NK-92 (cell line): ENCODE results near the gene QPCT.

Source experiments
- DNase-seq: peaks from one replicate; lab custom pipeline; 2025; ENCODE audit not compliant: unreplicated experiment; lab: John Stamatoyannopoulos, UW

Gene QPCT

DNA sequence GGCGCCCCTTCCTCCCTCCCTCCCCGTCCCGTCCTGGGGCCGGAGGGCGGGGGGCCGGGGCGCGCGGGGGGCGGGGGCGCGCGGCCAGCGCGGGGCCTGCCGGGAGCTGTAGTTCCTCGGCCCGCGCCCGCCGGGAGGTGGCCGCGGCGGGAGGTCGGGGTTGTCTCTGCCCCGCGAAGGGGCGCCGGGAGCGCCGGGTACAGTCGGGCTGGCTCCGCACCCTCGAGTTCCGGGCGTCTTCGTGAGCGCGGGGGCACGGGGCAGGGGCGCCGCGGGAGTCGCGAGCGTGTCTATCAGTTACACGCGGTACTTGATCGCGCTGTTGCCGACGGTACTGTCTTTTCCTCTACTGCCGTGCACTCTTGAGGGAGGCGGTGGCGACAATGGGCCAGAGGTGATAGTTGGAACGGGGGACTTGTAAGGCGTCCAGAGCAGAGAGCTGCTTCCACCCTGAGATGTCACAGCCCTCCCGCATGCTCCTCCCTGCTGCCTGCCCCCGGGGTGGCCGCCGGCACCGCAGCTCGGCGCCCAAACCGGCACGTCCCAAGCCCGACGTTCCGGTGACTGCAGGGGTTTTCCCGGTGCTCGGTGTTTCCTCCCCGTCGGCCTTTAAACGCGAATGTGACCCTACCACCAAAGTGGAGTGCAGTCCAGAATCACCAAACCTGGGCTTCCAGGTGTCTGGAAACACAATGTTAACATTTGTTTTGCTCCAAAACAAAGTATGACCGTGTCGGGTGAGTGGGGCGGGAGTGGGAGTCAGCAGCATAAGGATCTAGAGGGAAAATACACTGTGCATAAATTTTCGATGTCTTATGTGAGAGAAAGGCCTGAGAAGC, 19.4 kb upstream of the QPCT start, which contains the start of gene PRKD3:
Gene PRKD3 (minus strand): TSS at position 48 of the 839 bp plus-strand sequence. CDS start 8,309 bp downstream, outside the sequence.
- no peak for DNase-seq

DNA sequence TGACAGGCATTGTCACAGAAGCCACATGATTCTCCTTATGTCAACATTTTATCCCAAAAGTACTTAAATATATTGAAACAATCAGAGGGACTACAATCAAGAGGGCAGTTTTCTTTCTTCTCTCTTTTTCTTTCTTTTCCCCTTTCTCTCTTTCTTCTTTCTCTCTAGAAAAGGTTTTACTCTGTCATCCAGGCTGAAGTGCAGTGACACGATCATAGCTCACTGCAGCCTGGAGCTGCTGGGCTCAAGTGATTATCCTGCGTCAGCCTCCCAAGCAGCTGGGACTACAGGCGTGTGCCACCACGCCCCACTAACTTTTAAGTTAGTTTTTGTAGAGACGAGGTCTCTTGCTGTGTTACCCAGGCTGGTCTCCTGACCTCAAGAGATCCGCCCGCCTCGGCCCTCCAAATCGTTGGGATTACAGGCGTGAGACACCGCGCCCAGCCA, 18.8 kb upstream of the QPCT start:
- no peak for DNase-seq

DNA sequence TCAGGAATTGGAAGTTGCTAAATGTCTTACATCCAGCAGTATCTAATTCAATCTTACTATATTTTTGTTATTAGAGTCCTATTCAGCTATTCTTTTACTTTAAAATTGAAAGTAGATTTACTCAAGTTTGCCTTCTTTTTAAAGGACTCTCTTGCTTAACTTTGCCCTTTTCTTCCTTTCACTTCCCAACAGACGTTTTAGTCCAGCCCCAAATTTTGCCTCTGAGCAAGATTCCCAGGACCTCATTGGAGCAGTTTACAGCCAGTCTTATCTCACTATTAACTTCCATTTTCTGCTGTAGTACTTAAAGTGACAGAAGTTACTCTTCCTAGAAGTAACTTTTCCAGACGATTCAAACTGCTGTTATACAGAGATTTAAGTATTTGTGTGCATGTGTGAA, 18.1 kb upstream of the QPCT start:
- DNase-seq, result no peak

DNA sequence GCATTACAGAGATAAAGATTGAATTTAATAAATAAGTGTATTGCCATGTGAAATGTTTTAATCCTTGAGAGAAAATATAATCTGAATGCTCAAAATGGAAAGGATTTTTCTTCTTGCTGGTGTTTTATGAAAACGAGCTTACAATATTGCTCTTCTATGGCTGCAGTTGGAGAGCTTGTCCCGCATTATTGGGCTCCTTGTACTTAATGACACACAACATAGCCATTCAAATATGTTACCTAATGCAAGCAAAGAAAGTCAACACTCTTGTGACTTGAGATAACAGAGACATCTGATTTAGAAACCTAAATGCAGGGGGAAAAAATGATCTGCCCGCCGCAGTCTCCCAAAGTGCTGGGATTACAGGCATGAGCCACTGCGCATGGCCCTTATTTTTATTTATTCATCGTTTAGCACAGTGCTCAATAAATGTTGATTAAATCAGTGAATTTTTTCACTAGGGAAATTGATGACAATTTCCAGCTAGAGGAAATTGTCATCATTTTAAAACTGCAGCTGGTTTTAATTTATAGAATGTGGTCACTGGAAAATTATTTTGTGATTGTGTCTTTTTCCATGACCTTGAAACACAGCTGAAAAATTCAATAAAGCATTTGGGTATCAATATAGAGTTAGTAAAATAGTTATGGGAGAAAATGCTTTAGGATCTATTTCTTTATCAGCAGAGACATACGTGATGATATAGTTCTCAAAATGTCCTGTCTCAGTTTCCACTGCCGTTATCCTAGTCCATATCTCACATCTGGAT, 17.4 kb upstream of the QPCT start:
- no peak for DNase-seq

DNA sequence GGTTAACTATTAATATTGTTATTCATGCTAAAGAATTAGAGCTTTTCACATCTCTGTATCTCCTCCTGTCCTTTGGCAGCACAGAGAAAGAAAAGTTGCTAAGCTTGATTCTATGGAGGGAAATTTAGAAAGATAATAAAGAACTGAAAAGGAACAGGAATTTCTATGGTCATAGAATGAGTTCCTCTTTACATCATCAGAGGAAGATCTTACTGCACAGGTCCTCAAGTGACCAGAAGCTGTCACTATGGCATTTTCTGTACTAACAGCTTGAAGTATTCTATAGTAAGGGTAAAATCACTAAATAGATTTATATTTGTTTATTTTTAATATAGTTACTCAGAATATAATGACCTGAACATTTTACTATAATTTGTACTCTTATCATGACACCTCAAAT, 13.7 kb upstream of the QPCT start:
- no peak for DNase-seq

DNA sequence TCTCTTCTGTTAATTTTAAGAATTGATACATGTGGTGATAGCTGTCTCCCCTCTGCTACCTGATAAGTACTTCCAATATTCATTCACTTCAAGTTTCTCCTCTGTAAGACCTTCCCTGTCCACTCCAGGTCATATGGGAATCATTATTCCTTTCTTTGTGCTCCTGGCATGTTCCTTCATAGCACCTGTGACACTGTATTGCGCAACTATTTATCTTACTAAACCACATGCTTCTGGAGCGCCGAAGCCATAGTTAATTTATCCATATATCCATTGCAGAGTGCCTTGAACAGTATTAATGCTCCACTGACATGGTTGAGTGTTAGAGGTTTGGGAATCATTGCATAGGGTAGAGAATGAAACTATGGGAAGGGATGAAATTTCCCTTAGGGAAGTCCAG, 11.9 kb upstream of the QPCT start:
- no peak for DNase-seq

DNA sequence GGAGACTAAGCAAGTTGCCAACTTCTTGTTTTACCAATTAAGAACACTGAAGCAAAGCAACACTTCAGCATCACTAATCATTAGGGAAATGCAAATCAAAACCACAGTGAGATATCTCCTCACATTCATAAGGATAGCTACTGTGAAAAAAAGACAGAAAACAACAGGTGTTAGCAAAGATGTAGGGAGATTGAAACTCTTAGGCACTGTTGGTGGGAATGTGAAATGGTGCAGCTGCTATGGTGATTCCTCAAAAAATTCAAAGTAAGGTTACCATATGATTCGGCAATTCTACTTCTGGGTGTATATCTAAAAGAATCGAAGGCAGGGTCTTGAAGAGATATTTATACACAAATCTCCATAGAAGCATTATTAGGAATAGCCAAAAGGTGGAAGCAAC, 11.2 kb upstream of the QPCT start:
- no peak for DNase-seq

DNA sequence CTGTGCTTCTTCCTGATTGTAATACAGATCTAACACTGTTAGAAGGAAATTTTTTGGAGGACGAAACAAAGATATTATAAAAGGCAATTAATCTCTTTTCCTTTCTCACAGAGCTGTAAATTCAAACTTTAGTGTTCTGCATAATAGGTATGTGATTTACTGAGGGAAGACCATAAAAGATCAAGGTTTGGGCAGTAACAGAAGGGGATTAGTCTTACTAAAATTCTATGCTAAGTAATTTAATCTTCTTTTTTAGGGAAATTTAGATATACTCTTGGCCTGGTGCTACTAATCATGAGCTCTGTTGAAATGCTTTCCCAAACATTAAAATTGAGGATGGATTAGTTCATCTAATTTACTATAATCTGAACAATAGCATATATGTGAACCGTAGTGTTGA, 8.8 kb upstream of the QPCT start:
- DNase-seq, result no peak

DNA sequence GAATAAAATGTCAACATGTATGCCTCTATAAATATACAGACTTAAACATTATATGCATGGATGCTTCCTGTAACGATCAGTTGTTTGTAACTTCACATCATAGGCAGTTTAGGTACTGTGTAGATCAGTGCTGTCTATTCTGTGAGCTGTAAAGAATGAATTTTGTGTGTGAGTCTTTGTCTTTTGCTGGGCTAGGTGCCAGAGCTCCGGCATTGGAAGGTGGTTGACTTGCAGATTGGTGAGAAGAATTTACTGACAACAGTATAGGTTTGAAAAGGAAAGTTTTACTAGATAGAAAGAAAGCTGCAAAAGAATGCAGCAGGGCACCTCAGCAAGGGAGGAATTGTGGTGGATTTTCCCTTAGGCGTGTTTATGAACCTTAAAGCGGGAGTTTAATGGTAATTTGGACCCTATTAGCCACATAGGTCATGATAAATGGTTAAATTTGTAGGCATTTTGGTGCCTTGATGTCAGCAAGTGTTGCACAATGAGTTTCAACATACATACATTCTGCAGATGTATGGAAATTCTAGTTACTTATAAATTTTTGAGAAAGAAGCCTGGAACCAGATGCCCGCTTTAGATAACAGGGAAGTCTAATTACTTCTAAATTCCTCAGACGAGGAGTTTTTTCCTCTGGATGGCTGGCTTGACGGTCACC, 6.7 kb upstream of the QPCT start:
- no peak for DNase-seq

DNA sequence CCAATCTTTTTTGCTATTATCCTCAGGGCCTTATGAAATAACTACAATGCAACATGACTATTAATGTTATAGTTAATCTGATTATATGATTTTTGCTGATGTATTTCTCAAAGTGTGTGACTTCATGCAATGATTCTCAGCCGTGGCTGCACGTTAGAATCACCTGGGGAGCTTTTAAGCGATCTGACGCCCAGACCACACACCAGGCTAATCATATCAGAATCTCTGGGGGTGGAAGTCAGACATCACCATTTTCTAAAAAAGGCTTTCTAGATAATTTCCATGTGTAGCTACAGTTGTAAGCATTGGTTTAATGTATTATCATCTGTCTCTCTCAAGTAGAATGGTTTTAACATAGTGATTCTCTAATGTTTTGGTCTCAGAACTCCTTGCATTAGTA, 5.5 kb upstream of the QPCT start:
- DNase-seq, result no peak

DNA sequence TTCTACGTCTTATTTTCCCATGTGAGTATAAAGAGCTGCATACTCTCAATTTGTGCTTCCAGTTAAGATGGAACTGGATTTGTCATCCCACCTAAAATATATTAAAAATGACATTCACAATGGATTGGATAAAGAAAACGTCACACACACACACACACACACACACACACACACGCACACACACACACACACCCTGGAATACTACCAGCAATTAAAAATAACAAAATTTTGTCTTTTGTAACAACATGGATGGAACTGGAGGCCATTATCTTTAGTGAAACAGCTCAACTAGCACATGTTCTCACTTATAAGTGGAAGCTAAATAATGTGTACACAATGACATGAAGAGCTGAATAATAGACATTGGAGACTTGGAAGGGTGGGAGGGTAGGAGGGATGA, 3.8 kb upstream of the QPCT start:
- DNase-seq, result no peak

DNA sequence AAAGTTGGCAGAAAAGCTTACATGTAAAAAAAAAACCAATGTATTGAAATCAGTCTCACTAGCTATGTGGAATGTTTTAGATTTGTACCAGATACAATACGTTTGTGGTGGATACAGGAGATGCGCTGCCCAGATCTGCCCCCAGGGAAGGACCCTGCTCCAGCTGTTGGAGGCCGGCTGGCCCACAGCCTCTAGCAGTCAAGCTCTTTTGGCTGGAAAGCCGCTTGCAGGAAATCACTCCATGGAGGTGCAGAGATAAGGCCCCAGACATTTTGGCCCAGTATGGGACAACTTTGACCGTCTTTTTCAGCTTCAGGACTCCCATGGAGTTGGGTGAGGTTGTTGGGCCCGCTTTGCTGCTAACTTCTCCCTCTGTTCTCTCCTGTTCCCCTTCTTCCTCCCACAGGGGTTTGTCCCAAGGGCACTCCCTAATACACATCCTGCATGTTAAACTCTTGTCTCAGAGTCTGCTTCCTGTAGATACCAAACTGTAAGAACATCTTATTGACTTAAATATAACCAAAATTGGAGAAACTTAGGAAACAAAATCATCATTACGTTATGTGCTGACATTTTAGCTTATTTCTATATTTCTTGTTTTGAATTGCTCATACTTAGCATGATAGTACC, 1.7 kb upstream of the QPCT start:
- DNase-seq, result no peak

DNA sequence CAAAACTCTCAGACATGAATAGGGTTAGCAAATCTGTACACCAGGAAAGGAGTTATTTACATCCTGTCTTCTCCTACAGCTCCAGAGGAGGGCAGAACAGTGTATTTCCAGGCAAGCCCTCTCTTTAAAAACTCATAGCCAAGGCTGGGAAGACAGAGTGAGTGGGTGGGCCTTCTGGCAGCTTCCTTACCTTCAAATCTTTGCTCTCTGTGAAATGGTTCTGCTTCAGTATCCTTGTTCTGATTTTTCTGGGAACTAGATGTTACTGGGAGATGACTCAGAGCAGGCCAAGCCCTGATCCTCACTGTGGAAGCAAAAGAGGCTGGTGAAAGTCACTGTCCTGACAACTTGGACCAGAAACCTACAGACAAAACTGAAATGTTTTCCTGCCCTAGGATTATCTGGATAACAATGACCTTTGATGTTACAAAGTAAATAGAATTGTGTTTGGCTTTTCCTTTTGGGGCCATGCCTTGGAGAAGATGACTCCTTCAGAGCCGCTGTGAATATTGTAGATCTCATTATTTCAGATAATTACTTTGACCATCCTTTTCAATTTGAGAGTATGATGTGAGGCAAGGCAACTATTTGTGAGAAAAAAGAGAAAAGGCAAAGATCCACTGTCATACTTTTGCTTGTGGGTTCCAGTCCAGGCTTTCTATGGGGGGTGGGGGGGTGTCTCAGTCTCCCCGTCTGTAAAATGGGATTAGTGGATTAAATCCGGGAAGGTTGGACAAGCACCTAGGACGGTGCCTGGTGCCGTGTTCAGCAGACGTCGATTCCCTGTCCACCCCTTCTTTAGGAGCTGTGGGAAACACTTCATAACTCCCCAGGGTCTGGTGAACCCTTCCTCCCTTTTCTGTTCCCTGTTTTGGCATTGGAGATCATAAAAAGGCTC, 644 bp upstream of the QPCT start:
- no peak for DNase-seq

DNA sequence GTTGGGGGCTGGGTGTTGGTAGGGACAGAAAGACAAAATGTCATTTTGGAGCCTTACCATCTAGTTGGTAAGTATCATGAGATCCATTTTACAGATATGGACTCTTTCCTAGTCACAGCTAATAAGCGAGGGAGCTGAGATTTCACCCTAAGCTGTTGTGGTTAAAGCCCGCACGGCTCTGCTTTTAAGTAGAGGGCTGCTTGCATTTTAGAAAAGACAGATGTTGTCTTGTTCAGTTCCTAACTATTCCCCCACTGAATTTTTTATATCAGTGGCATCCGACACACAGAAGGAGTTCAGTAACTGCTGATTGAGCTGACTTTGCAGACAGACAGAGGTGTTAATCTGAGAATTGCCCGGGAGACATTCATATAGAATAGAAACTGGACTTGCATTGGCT, 3.7 kb downstream of the QPCT start:
- no peak for DNase-seq

DNA sequence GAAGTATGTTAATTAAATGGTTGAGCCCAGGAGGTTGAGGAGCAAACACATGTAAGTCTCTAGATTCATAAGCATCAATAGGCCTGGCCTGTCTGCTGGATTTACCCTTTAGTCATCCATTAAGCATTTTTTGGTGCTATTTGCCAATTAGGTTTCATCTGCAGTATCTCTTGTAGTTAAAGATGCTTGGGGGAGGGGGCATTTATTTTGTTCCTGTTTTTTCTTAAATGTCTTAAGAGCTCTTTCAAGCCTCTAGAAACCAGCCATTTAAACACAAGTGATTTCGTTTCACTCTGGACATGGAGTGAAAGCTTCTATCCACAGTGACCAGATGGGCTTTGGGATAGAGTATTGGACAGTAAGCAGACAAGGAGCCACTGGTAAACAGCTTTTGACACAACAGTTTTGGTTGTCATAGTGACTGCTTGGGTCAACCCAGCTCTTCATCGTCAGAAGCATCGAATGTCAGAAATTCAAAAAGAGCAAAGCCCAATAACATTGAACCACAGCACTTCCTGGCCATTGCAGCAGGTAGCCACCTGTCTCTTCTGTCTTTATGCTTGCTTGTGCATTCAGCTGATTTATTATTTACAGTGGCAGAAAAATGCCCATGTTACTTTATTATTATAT, 4.9 kb downstream of the QPCT start:
- no peak for DNase-seq

DNA sequence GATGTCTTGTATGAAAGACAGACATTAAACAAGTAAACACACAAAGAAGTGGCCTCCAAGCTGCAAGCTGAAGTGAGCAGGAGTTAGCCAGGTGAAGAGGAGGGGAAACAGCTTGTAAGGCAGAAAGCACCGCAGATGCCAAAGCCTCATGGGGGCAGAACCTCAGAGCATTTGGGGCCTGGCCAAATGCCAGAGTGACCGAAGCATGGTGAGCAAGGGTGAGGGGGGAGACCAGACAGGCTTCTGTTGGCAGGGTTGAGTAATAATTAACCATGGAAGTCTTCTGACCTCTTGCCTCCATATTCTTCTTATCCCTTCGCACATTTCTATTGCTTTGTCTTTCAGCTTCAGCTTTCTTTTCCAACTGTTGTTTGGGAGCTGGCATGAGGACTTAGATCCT, 5.6 kb downstream of the QPCT start:
- no peak for DNase-seq

DNA sequence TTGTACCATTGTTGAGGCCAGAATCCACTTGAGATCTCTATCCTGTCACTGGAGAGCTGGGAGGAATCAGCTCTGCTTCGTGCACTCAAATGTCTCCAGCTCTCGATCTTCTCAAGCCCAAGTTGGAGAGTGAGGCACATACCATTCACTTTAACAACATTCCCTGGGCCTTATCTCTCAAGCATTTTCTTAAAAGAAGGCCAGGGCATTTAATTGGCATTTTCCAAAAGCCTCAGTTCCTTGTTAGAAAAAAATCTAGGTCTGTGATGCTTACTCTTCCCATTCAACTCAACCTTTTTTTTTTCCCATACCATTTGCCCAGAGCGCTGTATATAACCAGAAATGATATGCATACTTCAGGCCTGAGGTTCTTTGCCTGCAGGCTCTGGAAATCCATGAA, 10.1 kb downstream of the QPCT start:
- no peak for DNase-seq

DNA sequence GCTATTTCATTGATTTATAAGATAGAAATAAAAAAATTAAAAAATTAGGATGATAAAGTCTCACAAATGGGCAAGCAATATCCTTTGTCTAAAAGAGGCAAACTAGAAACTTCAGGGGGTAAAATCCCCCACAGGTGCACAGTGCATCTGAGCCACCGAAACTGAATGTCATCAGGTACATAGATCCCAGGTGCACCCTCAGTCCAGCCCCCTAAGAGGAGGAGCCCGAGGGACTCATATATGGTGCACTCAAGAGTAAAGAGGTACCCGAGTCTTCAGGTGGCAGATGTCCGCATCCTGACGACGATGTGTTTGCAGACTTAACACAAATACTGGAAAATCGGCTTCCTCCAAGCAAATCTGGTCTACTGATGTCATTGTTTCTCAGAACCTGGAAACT, 11.3 kb downstream of the QPCT start:
- no peak for DNase-seq

DNA sequence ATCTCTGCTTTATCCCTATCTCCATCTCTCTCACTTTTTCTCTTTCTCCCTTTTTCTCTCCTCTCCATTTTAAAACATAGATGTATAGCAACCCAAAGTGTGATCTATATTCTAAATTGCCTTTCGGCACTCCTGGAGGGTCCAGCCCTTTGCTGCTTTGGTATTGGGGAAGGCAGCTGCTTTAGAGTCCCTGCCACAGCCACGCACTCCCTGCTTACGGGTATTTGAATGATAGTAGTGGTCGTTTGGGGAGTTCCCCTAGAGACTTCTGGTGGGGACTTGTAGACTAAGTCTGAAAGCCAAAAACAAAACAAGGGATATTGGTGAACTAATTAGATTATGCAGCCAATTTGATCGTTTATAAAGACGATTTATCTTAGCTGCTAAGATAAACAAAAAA, 11.9 kb downstream of the QPCT start:
- no peak for DNase-seq

DNA sequence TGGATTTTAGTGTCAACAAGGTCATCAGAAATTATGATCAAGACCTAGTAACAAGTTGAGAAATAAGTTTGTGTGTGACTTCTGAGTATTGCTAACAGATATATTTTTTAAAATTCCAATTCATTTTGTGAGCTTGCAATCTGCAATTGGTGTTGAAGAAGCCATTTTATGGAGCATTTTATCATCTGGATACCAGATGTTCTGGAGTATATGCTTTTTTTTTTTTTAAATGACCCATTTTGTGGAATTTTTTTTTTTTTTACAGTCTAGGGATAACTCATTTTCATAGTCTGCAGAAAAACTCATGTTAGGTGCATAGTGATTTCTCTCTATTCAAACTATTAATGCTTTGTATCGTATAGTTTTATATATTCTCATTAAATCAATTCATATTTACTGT, 12.6 kb downstream of the QPCT start:
- no peak for DNase-seq
